ENCODE data around the gene ZBTB9.

DNA sequence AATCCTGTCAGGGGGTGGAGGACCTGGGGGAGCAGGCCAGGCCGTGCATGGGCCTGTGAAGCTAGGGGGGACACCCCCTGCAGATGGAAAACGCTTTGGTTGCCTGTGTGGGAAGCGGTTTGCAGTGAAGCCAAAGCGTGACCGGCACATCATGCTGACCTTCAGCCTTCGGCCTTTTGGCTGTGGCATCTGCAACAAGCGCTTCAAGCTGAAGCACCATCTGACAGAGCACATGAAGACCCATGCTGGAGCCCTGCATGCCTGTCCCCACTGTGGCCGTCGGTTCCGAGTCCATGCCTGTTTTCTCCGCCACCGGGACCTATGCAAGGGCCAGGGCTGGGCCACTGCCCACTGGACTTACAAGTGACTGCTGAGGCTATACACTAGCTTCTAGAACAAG, 1.8 kb downstream of the ZBTB9 start:
- TF ChIP-seq, protein P1, sequence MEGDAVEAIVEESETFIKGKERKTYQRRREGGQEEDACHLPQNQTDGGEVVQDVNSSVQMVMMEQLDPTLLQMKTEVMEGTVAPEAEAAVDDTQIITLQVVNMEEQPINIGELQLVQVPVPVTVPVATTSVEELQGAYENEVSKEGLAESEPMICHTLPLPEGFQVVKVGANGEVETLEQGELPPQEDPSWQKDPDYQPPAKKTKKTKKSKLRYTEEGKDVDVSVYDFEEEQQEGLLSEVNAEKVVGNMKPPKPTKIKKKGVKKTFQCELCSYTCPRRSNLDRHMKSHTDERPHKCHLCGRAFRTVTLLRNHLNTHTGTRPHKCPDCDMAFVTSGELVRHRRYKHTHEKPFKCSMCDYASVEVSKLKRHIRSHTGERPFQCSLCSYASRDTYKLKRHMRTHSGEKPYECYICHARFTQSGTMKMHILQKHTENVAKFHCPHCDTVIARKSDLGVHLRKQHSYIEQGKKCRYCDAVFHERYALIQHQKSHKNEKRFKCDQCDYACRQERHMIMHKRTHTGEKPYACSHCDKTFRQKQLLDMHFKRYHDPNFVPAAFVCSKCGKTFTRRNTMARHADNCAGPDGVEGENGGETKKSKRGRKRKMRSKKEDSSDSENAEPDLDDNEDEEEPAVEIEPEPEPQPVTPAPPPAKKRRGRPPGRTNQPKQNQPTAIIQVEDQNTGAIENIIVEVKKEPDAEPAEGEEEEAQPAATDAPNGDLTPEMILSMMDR (conservative IDR thresholded peaks at IDR 0.05; ENCODE audit: low read depth, low read length), result no peak
- no peak for TF ChIP-seq EZH2 (IDR thresholded peaks at IDR 0.05; ENCODE audit: borderline replicate concordance, low read depth, low read length, poor library complexity, severe bottlenecking)
